Activated B cell treated with CpG ODN at 0.5 μM for 24 hours (primary cell): ENCODE data around the gene ACAP2. TPM values are rescaled to one million over a fixed set of nuclear protein-coding genes. Genes with fewer than 3 reads are reported as not detected.
"Not testable (repeated sequence)": the region's sequence is repeated elsewhere in the genome, so short reads cannot be mapped to it uniquely, and the experiment has no call there.

Source experiments
- ATAC-seq: fragments of 200-7000 bp; cut with Tn5 transposase; one replicate; pipeline ENCODE4 v1.10.0; 2021; ENCODE audit warnings: low read depth, mild to moderate bottlenecking, moderate library complexity
- CTCF ChIA-PET: fragments of 350-600 bp; sonication (Branson Sonifier 250); formaldehyde crosslinking; loops from one replicate; lab custom pipeline; 2021; ENCODE audit warnings: antibody characterized with exemption; lab: Charles Lee
- POLR2A ChIA-PET: fragments of 350-600 bp; sonication (Branson Sonifier 250); formaldehyde crosslinking; loops from one replicate; lab custom pipeline; 2021; ENCODE audit warnings: antibody characterized with exemption; lab: Charles Lee
- DNase-seq: peaks from one replicate; pipeline ENCODE4 v3.0.0; 2022
- H3K27ac Mint-ChIP-seq: one replicate; pipeline ENCODE4 v1.8.0; 2020; ENCODE audit warnings: mixed read lengths
- H3K27me3 Mint-ChIP-seq: one replicate; pipeline ENCODE4 v1.8.0; 2021; ENCODE audit warnings: mixed read lengths
- H3K36me3 Mint-ChIP-seq: one replicate; pipeline ENCODE4 v1.8.0; 2021; ENCODE audit warnings: low read depth, mixed read lengths
- H3K4me1 Mint-ChIP-seq: one replicate; pipeline ENCODE4 v1.8.0; 2021; ENCODE audit warnings: mixed read lengths
- H3K4me3 Mint-ChIP-seq: one replicate; pipeline ENCODE4 v1.8.0; 2020; ENCODE audit warnings: mild to moderate bottlenecking, mixed read lengths
- H3K9me3 Mint-ChIP-seq: one replicate; pipeline ENCODE4 v1.8.0; 2020; ENCODE audit warnings: mixed read lengths
- intact Hi-C: fragments of 100-400 bp; cut with micrococcal nuclease; formaldehyde crosslinking; loops from one replicate; pipeline ENCODE4 v1.15.1; 2024
- total RNA-seq: library from RNA; stranded (reverse); gene quantifications from 2 replicates; pipeline ENCODE4 v1.2.3, GENCODE V29; 2022
- TF ChIP-seq, protein P1 (sequence below): fragments of 200-600 bp; IDR thresholded peaks from one replicate; pipeline ENCODE4 v1.8.0; 2022; ENCODE audit warnings: antibody characterized with exemption, mild to moderate bottlenecking

ACAP2 gene
- total RNA-seq, 1 donor from 2014 or later = 89.7 TPM

DNA sequence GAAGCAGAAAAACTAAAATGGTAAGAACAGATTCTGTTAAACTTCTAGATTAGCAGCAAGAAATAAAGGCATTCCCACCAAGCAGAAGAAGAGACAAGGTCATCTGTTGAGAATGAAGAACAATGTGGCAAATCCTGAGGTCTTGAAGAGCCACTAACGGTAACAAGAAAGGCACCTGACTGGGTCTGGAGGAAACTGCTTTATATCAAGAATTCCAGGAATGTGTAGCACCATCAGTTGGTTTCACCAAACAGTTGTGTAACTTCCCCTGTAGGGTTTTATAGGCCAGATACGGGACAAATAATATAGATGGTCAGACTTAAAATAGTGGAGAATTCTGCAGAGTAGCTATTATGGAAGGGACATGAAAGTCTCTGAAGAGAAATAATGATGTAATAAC, 57.3 kb downstream of the ACAP2 start:
- Mint-ChIP-seq H3K4me3 (no peak overlapping the region), H3K27ac (no peak overlapping the region), H3K27me3 (no peaks in the 10 kb centered on the region), H3K4me1 (peaks cover 15% of the 10 kb centered on the region), H3K36me3 (peaks cover 52% of the 10 kb centered on the region), H3K9me3 (no peaks in the 10 kb centered on the region)
- intact Hi-C loops = no loop called here
- no peak for ATAC-seq
- TF ChIP-seq, protein P1, sequence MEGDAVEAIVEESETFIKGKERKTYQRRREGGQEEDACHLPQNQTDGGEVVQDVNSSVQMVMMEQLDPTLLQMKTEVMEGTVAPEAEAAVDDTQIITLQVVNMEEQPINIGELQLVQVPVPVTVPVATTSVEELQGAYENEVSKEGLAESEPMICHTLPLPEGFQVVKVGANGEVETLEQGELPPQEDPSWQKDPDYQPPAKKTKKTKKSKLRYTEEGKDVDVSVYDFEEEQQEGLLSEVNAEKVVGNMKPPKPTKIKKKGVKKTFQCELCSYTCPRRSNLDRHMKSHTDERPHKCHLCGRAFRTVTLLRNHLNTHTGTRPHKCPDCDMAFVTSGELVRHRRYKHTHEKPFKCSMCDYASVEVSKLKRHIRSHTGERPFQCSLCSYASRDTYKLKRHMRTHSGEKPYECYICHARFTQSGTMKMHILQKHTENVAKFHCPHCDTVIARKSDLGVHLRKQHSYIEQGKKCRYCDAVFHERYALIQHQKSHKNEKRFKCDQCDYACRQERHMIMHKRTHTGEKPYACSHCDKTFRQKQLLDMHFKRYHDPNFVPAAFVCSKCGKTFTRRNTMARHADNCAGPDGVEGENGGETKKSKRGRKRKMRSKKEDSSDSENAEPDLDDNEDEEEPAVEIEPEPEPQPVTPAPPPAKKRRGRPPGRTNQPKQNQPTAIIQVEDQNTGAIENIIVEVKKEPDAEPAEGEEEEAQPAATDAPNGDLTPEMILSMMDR = no peak
- no peak for DNase-seq
- CTCF ChIA-PET = no interaction called here
- POLR2A ChIA-PET = no interaction called here

DNA sequence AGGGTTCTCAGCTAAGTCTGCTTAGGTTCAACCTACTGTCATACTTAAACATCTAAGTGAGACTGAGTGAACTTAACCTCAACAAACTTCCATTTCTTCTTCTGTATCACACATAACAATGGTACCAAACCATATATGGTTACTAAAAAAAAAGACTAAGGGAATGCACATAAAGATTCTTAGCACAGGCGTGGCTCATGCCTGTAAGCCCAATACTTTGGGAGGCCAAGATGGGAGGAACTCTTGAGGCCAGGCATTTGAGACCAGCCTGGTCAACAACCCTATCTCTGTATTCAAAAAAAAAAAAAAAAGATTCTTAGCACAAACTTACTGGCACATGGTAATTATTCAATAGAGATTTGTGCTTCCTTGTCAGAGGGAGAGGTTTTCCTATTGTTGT, 57.9 kb downstream of the ACAP2 start:
- H3K9me3 Mint-ChIP-seq = no peaks in the 10 kb centered on the region
- DNase-seq (no peak), ATAC-seq (no peak)
- H3K27me3 Mint-ChIP-seq = no peaks in the 10 kb centered on the region
- peaks cover 50% of the 10 kb centered on the region for H3K36me3 Mint-ChIP-seq
- POLR2A ChIA-PET = no interaction called here
- no peak overlapping the region for H3K4me3 Mint-ChIP-seq
- peaks cover 16% of the 10 kb centered on the region for H3K4me1 Mint-ChIP-seq
- TF ChIP-seq, protein P1 = no peak
- intact Hi-C loops = loop anchor here (5.0 kb wide), 1 partner anchor 43 kb away; no protein-coding TSS in a partner anchor
- no peak overlapping the region for H3K27ac Mint-ChIP-seq
- CTCF ChIA-PET = no interaction called here

DNA sequence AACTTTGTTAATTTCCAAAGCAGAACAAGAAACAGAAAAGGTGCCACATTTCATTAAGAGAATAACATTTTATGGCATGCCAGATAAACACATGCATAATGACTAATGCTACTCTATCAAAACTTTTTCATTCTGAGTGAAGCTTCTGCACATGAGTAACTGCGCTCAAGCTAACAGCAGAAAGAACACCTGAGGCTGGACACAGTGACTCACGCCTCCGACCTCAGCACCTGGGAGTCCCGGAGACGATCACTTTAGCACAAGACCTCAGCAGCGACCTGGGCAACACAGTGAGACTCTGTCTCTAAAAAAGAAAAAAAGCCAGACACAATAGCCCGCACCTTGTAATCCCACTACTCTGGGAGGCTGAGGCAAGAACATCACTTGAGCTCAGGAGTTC, 70.6 kb downstream of the ACAP2 start:
- no peak for DNase-seq
- CTCF ChIA-PET = no interaction called here
- peaks cover 13% of the 10 kb centered on the region for H3K4me1 Mint-ChIP-seq
- POLR2A ChIA-PET = no interaction called here
- ATAC-seq = no peak
- no peaks in the 10 kb centered on the region for H3K9me3 Mint-ChIP-seq
- intact Hi-C loops = no loop called here
- TF ChIP-seq, protein P1 = no peak
- H3K4me3 Mint-ChIP-seq = no peak overlapping the region
- H3K27ac Mint-ChIP-seq = no peak overlapping the region
- H3K36me3 Mint-ChIP-seq = peaks cover 57% of the 10 kb centered on the region
- H3K27me3 Mint-ChIP-seq = no peaks in the 10 kb centered on the region

DNA sequence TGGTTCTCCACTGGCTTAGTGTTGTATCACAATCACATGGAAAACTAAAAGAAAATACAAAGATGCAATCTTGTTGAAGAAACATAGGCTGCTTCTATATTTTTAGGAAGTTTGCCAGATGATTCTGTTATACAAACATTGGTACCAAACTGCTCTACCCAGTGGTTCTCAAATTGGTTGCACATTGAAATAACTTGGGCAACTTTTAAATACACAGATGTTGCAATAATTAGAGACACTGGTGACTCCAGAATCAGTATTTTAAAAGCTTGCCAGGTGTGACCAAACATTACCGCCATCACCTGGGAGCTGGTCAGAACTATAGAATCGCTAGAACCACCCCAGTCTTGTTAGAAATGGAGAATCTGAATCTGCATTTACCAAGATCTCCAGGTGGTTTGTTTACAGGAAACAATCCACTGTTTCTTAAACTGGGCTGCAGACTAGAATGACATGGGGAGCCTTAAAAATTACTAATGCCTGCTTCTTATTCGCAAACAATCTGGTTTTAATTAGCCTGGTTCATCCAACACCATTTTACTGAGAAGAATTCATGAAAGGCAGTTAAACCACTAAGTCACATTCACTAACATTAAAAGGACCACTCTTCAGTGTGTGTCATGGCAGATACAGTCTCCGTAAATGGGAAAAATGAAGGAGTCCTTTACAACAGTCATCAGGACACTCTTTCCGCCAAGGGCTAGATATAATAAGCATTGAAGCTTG, 76.5 kb downstream of the ACAP2 start:
- DNase-seq = no peak
- TF ChIP-seq, protein P1 = no peak

DNA sequence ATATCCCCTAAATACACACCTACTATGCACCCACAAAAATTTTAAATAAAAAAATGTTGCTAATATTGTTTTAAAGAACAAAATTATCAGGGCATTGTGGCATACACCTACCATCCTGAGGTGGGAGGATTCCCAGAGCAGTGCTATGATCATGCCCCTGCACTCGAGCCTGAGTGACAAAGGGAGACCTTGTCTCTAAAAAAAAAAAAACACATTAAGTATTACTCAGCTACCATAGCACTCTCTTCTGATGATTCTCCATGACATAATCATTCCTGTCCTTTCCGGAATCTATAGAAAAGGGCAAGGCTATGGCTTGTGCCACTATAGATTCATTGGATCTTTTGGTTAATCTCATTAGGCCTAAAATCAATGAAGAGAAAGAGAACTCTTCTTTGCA, 77.4 kb downstream of the ACAP2 start:
- Mint-ChIP-seq H3K4me3 (no peak overlapping the region), H3K27me3 (no peaks in the 10 kb centered on the region), H3K4me1 (peaks cover 38% of the 10 kb centered on the region), H3K27ac (no peak overlapping the region), H3K9me3 (no peaks in the 10 kb centered on the region), H3K36me3 (peaks cover 58% of the 10 kb centered on the region)
- TF ChIP-seq, protein P1 = no peak
- intact Hi-C loops = no loop called here
- ChIA-PET CTCF (no interaction called here), POLR2A (no interaction called here)
- DNase-seq = no peak
- no peak for ATAC-seq

More for the DNA sequence above, 76.5 kb downstream of the ACAP2 start:
- ChIA-PET POLR2A (no interaction called here), CTCF (interaction anchor here (1.3 kb wide), 1 partner anchor 28 kb away, joined by 3 read pairs; no protein-coding TSS in a partner anchor)
- ATAC-seq = no peak
- H3K4me1 Mint-ChIP-seq = peaks cover 31% of the 10 kb centered on the region
- no peak overlapping the region for H3K27ac Mint-ChIP-seq
- H3K36me3 Mint-ChIP-seq = peaks cover 63% of the 10 kb centered on the region
- no peak overlapping the region for H3K4me3 Mint-ChIP-seq
- intact Hi-C loops = no loop called here
- H3K27me3 Mint-ChIP-seq = no peaks in the 10 kb centered on the region
- no peaks in the 10 kb centered on the region for H3K9me3 Mint-ChIP-seq

DNA sequence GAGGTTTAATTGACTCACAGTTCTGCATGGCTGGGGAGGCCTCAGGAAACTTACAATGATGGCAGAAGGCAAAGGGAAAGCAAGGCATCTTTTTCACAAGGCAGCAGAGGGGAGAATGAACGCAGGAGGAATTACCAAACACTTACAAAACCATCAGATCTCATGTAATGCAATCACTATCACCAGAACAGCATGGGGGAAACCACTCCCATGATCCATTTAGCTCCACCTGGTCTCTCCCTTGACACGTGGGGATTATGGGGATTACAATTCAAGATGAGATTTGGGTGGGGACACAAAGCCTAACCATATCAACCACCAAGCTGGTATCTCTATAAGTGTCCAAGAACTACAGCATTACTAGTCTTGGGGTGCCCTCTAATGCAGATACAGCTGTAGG, 85.0 kb downstream of the ACAP2 start:
- H3K9me3 Mint-ChIP-seq, ATAC-seq, DNase-seq, intact Hi-C loops, H3K4me3 Mint-ChIP-seq, H3K27me3 Mint-ChIP-seq, POLR2A ChIA-PET, CTCF ChIA-PET: not testable (repeated sequence)
- Mint-ChIP-seq H3K27ac (peak overlapping the region; percentile 19), H3K4me1 (peaks cover 42% of the 10 kb centered on the region), H3K36me3 (peaks cover 66% of the 10 kb centered on the region)
